RCC 7860 (cell line): ENCODE results near the gene SH3RF3.

ENCODE experiments used
- DNase-seq: peaks from one replicate; pipeline ENCODE4 v3.0.0-alpha.2; 2015; ENCODE audit warnings: low spot score
- FAIRE-seq: peaks from 2 replicates; lab custom pipeline; 2012; peaks lifted over from hg19 to GRCh38; lab: Jason Lieb, UNC

The SH3RF3 gene

DNA sequence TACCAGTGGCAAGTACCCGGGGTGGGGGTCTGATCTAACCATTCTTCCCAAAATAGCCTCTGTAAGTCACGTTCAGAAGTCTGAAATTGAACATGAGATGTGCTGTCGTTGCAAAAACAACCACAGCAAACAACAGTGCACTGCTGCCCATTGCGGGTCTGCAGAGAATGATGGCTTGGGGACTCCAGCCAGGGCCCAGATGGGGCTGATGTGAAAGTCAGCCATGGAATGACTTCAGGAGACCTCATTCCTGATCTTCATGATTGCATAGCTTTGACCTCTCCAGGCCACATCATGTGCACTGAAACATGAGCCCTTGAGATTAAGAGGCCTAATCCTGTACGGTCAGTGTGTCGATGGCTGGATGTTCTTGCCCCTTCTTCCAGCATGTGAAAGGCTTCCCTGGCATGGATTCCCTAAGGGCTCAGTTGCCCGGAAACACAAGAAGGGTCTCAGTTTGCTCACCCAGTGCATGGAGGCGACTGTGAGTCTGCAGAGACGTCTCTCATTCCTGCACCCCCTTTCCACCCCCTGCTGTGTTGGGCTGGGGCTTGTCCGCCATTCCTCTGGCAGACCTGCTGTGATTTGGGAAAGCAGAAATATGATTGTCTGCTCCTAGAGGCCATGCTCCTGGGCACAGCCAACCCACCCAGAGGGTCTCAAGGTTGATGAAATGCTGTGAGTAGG is 293.2 kb downstream of the SH3RF3 start:
- DNase-seq: no peak
- FAIRE-seq: no peak

DNA sequence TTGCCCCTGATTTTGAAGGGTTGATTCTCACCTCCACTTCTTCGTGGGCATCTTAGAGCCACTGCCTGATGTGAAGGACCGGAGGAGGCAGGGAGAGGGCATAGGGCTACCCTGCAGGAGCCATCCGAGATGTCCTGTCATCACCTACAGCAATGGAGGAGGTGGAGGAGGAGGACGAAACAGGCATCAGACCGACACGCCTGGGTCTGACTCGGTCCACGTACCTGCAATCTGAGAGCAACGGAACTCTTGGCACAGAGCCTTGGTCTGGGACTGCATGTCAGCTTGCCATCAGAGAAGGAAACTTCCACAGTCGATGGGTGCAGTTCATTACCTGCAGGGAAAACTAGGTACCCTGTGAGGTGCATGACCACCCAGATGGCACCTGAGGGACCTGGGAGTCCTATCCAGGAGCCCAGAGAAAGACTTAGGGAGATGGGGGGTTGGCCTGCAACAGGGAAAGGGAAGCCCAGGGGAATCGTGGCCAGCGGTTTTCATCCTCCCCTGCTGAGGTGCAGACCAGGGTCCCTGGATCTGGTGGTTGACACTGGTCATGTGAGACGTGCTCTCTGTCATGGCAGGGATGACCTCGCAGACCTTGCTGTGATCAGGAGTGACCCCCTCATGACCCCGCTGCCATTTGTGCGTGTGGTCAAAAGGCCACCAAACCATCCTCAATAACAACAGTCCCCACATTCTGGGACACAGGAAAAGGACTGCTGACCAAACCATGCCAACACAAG is 293.9 kb downstream of the SH3RF3 start:
- no peak for FAIRE-seq

GRCh38 chr2:109423556-109424359 is 294.8 kb downstream of the SH3RF3 start:
- FAIRE-seq (no peak), DNase-seq (peak; percentile 60)

More for the DNA sequence above, 293.9 kb downstream of the SH3RF3 start:
- no peak for DNase-seq

DNA sequence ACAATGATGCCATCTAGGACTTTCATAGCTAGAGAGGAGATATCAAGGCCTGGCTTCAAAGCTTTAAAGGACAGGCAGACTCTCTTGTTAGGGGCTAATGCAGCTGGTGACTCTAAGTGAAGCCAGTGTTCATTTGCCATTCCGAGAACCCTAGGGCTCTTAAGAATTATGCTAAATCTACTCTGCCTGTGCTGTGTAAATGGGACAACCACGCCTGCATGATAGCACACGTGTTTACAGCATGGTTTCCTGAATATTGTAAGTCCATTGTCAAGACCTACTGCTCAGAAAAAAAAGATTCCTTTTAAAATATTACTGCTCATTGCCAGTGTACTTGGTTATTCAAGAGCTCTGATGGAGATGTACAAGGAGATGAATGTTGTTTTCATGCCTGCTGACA is 296.4 kb downstream of the SH3RF3 start:
- FAIRE-seq: no peak

GRCh38 chr2:109427661-109428091 is 298.7 kb downstream of the SH3RF3 start:
- no peak for DNase-seq
- no peak for FAIRE-seq

More for the DNA sequence above, 296.4 kb downstream of the SH3RF3 start:
- DNase-seq: no peak

GRCh38 chr2:109428281-109428680 is 299.3 kb downstream of the SH3RF3 start:
- DNase-seq (no peak), FAIRE-seq (no peak)

GRCh38 chr2:109428841-109429566 is 300.0 kb downstream of the SH3RF3 start:
- FAIRE-seq (no peak), DNase-seq (no peak)

DNA sequence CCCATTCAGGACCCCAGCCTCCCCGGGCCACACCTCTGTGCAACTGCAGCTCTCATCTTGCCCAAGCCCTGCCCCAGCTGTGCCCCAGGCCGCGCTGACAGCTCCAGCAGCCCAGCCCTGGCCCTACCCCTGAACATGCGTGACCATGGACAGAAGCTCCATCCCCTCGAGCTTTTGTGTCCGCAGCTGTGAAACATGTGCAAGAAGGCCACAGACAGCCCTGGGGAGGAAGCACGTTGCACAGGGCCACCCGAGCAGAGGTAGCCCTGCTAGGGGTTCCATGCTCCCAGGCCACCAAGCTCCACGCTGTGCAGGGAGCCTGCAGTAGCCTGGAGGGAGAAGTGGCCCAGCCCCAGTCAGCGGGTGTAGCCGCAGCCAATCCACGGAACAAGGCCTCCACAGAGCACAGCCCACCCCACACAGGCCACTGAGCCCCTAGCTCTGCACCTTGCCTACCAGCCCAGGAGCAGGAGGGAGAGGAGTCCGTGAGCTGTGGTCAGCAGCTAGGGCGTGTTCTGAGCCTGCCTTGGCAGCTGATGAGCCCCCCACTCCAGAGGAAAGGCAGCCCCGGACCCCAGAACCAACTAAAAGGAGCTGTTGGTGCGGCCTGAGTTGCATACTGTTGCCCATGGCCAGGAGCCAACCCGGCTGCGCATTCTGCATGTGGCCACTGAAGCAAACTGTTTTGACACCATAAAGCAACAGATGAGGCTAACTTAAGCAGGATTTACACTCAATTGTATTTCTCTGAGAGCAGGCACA is 300.7 kb downstream of the SH3RF3 start:
- no peak for FAIRE-seq
- DNase-seq: no peak

GRCh38 chr2:109430329-109430636 is 301.3 kb downstream of the SH3RF3 start:
- DNase-seq (no peak), FAIRE-seq (no peak)

DNA sequence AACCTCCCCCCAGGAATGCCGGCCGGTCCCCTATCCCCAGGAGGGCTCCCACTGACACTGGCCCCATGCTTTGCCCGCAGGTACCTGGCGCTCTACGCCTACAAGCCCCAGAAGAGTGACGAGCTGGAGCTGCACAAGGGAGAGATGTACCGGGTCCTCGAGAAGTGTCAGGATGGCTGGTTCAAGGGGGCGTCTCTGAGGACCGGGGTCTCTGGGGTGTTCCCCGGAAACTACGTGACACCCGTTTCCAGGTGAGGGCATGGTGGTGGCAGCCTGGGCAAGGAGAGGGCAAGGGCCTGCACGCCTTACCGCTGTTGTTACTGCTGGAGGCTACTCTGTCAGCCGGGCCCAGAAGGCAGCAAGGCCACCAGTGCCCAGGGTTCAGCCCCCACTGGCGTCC is 303.4 kb downstream of the SH3RF3 start:
- FAIRE-seq (no peak), DNase-seq (no peak)

- no peak for DNase-seq
- FAIRE-seq: no peak
Measured at GRCh38 chr2:109433486-109433885, 304.5 kb downstream of the SH3RF3 start.

DNA sequence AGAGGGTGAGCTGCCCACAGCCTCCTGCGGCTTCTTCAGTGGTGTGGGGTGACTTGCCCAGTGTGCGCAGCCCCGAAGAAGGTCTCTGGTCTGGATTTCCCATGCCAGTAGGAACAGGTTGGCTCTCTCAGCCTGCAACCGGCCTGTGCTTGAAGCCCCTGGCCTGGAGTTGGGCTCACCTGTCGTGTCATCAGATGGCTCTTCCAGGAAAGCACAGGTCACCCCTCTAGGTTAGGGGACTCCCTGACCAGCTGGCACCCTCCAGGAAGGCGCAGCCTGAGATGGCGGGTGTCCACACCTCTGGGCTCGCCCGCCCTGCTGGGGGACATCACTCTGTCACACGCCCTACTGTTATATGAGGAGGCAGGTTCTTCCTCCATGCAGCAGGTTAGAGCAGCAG is 304.9 kb downstream of the SH3RF3 start:
- no peak for FAIRE-seq
- no peak for DNase-seq

DNA sequence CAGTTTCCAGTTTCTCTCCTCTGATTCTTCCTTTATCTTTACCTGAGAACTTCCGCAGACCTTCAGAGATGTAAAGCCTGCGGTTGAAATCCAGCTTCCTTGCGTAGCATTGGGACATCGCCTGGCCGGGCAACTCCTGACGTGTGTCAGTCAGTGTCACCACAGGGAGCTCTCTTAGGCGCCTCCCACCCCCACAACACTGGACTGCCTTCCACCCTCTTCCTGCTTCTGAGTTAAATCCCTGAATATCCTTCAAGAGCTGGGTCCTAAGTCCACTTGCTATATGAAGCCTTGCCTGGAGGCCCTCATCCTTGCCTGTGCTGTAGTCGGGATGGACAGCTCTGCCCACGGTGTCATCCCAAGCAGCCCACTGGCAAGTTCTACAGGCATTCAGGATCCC is 305.3 kb downstream of the SH3RF3 start:
- DNase-seq (no peak), FAIRE-seq (no peak)

- FAIRE-seq (no peak), DNase-seq (no peak)
Measured at GRCh38 chr2:109435066-109435690, 306.2 kb downstream of the SH3RF3 start.

- DNase-seq (no peak), FAIRE-seq (no peak)
Measured at GRCh38 chr2:109435901-109436598, 307.0 kb downstream of the SH3RF3 start.

GRCh38 chr2:109436610-109437225 is 307.7 kb downstream of the SH3RF3 start:
- FAIRE-seq (no peak), DNase-seq (no peak)

DNA sequence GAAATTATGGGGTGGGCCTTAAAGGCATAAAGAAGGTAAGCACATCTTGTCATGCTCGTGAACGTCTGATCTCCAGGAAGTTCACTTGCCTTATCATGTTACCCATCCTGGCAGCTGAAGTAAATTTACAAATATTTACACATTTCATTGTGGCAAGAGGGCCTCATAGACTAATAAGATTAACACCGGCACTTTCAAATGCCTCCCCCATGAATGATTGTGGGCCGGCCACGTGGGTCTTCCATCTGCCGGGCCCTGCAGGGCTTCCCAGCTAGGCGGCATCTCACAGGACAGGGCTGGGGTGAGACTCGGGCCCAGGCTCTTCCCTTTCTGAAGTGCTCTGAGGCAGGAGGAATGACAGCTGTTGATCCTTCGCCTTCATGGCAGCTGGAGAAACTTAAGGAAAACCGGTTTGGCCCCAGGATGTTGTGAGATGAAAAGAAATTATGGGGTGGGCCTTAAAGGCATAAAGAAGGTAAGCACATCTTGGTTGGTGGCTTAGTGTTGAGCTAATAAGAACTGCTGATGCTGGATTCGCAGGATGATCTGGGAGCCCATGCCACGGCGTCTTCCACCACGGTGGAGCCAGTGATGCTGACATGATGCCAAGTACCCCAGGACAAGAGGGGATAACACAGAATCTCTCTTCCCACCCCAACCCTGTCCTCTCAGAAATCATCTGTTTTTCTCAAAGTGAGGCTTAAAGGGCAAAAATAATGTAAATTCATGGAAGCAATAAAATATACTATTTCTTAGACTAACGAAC is 308.5 kb downstream of the SH3RF3 start:
- no peak for DNase-seq

DNA sequence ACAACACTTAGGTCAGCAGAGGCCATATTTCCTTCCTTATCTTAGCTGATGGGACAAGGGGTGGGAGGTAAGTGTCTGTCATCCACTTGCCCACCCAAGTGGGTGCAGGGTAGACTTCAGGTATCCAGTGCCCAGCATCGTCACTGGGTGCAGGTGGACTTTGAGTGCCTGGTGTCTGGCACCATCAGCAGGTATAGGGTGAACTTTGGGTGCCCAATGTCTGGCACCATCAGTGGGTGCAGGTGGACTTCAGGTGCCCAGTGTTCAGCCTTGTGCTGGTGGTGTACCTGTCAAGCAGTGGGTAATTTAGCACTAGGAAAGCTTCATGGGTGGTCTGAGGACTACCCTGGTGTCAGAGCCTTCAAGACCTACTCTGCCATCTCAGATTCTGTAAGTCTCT is 309.1 kb downstream of the SH3RF3 start:
- DNase-seq (no peak), FAIRE-seq (no peak)

More for the DNA sequence above, 308.5 kb downstream of the SH3RF3 start:
- FAIRE-seq: no peak
